Mucosa of stomach (tissue), 1 donor: ENCODE measurements around the gene INPPL1.
A peak's percentile ranks its signal among the peaks of the same experiment; 100 is the strongest.

ENCODE experiments used
- H3K27me3 ChIP-seq: one replicate; pipeline ENCODE4 v1.7.0; 2013; ENCODE audit warnings: mild to moderate bottlenecking, low read length; ENCODE audit not compliant: control insufficient read depth, insufficient read depth
- H3K36me3 ChIP-seq: one replicate; pipeline ENCODE4 v1.7.0; 2013; ENCODE audit warnings: low read length; ENCODE audit not compliant: control insufficient read depth, insufficient read depth
- H3K4me1 ChIP-seq: one replicate; pipeline ENCODE4 v1.7.0; 2013; ENCODE audit warnings: mild to moderate bottlenecking, low read length; ENCODE audit not compliant: control insufficient read depth, insufficient read depth
- H3K4me3 ChIP-seq: one replicate; pipeline ENCODE4 v1.7.0; 2013; ENCODE audit warnings: low read length
- H3K9ac ChIP-seq: one replicate; pipeline ENCODE4 v1.7.0; 2013; ENCODE audit warnings: mild to moderate bottlenecking, low read length, moderate library complexity
- H3K9me3 ChIP-seq: one replicate; pipeline ENCODE4 v1.7.0; 2013; ENCODE audit warnings: mild to moderate bottlenecking, low read length, moderate library complexity; ENCODE audit not compliant: control insufficient read depth
- donor health status: Pancreatic carcinoma.

INPPL1 gene

GRCh38 chr11:72236083-72236697 lies 11.6 kb downstream of the INPPL1 start:
- H3K36me3 ChIP-seq: peaks cover 35% of the 10 kb centered on the region
- H3K9ac ChIP-seq: no peak overlapping the region
- H3K27me3 ChIP-seq: peaks cover 27% of the 10 kb centered on the region
- no peak overlapping the region for H3K4me3 ChIP-seq
- H3K9me3 ChIP-seq: no peaks in the 10 kb centered on the region
- H3K4me1 ChIP-seq: peaks cover 32% of the 10 kb centered on the region

GRCh38 chr11:72236774-72237111 lies 12.2 kb downstream of the INPPL1 start:
- H3K9me3 ChIP-seq: no peaks in the 10 kb centered on the region
- H3K36me3 ChIP-seq: peaks cover 30% of the 10 kb centered on the region

GRCh38 chr11:72237112-72237931 lies 12.8 kb downstream of the INPPL1 start:
- Histone ChIP-seq H3K9me3 (no peaks in the 10 kb centered on the region), H3K9ac (no peak overlapping the region), H3K27me3 (peaks cover 39% of the 10 kb centered on the region), H3K4me1 (peaks cover 32% of the 10 kb centered on the region), H3K4me3 (no peak overlapping the region), H3K36me3 (peaks cover 30% of the 10 kb centered on the region)

More at GRCh38 chr11:72236774-72237111, 12.2 kb downstream of the INPPL1 start:
- Histone ChIP-seq H3K4me1 (peaks cover 32% of the 10 kb centered on the region), H3K4me3 (no peak overlapping the region), H3K9ac (no peak overlapping the region), H3K27me3 (peaks cover 33% of the 10 kb centered on the region)

- Histone ChIP-seq H3K27me3 (peaks cover 45% of the 10 kb centered on the region), H3K9me3 (no peaks in the 10 kb centered on the region), H3K36me3 (peaks cover 28% of the 10 kb centered on the region), H3K9ac (no peak overlapping the region), H3K4me3 (no peak overlapping the region), H3K4me1 (peaks cover 32% of the 10 kb centered on the region)
Observed at GRCh38 chr11:72238040-72238450, 13.5 kb downstream of the INPPL1 start.

- Histone ChIP-seq H3K36me3 (peaks cover 22% of the 10 kb centered on the region), H3K4me1 (peaks cover 32% of the 10 kb centered on the region), H3K4me3 (no peak overlapping the region)
Observed at GRCh38 chr11:72238492-72239312, 14.1 kb downstream of the INPPL1 start.

GRCh38 chr11:72239313-72239848 lies 14.8 kb downstream of the INPPL1 start:
- H3K4me3 ChIP-seq: no peak overlapping the region

More at GRCh38 chr11:72238492-72239312, 14.1 kb downstream of the INPPL1 start:
- Histone ChIP-seq H3K27me3 (peaks cover 51% of the 10 kb centered on the region), H3K9me3 (no peaks in the 10 kb centered on the region), H3K9ac (no peak overlapping the region)

GRCh38 chr11:72239849-72240460 lies 15.4 kb downstream of the INPPL1 start:
- peaks cover 32% of the 10 kb centered on the region for H3K4me1 ChIP-seq
- H3K9ac ChIP-seq: peak overlapping the region; percentile 7
- H3K9me3 ChIP-seq: no peaks in the 10 kb centered on the region
- no peak overlapping the region for H3K4me3 ChIP-seq
- H3K36me3 ChIP-seq: peaks cover 11% of the 10 kb centered on the region
- peaks cover 64% of the 10 kb centered on the region for H3K27me3 ChIP-seq

More at GRCh38 chr11:72239313-72239848, 14.8 kb downstream of the INPPL1 start:
- H3K4me1 ChIP-seq: peaks cover 32% of the 10 kb centered on the region
- H3K9ac ChIP-seq: no peak overlapping the region
- H3K36me3 ChIP-seq: peaks cover 15% of the 10 kb centered on the region
- H3K9me3 ChIP-seq: no peaks in the 10 kb centered on the region
- H3K27me3 ChIP-seq: peaks cover 58% of the 10 kb centered on the region

- Histone ChIP-seq H3K4me1 (peaks cover 32% of the 10 kb centered on the region), H3K9ac (peak overlapping the region; percentile 7), H3K27me3 (peaks cover 71% of the 10 kb centered on the region), H3K4me3 (no peak overlapping the region), H3K36me3 (peaks cover 5% of the 10 kb centered on the region), H3K9me3 (no peaks in the 10 kb centered on the region)
Observed at GRCh38 chr11:72240461-72241290, 16.1 kb downstream of the INPPL1 start.

GRCh38 chr11:72241291-72241781 lies 16.8 kb downstream of the INPPL1 start:
- H3K4me3 ChIP-seq: no peak overlapping the region
- H3K9ac ChIP-seq: no peak overlapping the region
- peaks cover 32% of the 10 kb centered on the region for H3K4me1 ChIP-seq
- H3K36me3 ChIP-seq: peaks cover 5% of the 10 kb centered on the region
- peaks cover 78% of the 10 kb centered on the region for H3K27me3 ChIP-seq
- no peaks in the 10 kb centered on the region for H3K9me3 ChIP-seq

GRCh38 chr11:72242141-72242540 lies 17.6 kb downstream of the INPPL1 start:
- Histone ChIP-seq H3K9ac (no peak overlapping the region), H3K4me3 (no peak overlapping the region), H3K4me1 (peaks cover 32% of the 10 kb centered on the region), H3K36me3 (no peaks in the 10 kb centered on the region), H3K9me3 (no peaks in the 10 kb centered on the region), H3K27me3 (peaks cover 86% of the 10 kb centered on the region)
